Measurements from ENCODE around the gene CLDN16.

DNA sequence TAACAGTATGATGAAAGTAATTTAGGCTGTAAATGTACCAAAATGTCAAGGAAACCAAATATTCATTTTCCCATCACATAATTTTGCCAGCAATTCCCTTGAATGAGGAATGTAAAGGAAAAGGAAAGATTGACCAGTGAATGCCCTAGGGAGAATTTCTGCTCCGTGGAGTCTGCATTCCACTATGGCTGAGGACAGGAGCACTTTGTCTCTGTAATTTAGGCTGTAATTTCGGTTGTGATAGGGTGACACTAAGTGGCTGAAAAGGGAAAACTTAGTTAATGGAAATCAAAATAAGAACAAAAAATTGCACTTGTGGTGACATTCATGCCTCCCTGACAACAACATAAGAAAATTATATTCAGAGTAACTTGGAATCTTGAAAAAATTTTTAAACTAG lies 70.1 kb downstream of the CLDN16 start:
- TF ChIP-seq CTCF (IDR thresholded peaks at IDR 0.05; ENCODE audit: low read length) (no peak), EZH2 (optimal IDR thresholded peaks at IDR 0.05; ENCODE audit: low read depth, low read length) (no peak)

All from MM.1S (cell line).